Measurements from ENCODE around the gene PHACTR4. TPM values are rescaled to one million over a fixed set of nuclear protein-coding genes. Genes with fewer than 3 reads are reported as not detected.

PHACTR4 gene
- total RNA-seq, 4 donors from 2014 or later = 20.3 to 32.2 (median 27.0) TPM

- Histone ChIP-seq H3K4me1 (no peaks in the 10 kb centered on the region), H3K27me3 (no peaks in the 10 kb centered on the region), H3K4me3 (no peak overlapping the region), H3K36me3 (peaks cover 0 to 100% of the 10 kb centered on the region in 2 donors), H3K9me3 (no peaks in the 10 kb centered on the region), H3K27ac (no peak overlapping the region)
- no peak for ATAC-seq
- no peak for TF ChIP-seq POLR2A (IDR thresholded peaks at IDR 0.05)
- TF ChIP-seq POLR2AphosphoS5 (IDR thresholded peaks at IDR 0.05) = no peak
- TF ChIP-seq, protein P1, sequence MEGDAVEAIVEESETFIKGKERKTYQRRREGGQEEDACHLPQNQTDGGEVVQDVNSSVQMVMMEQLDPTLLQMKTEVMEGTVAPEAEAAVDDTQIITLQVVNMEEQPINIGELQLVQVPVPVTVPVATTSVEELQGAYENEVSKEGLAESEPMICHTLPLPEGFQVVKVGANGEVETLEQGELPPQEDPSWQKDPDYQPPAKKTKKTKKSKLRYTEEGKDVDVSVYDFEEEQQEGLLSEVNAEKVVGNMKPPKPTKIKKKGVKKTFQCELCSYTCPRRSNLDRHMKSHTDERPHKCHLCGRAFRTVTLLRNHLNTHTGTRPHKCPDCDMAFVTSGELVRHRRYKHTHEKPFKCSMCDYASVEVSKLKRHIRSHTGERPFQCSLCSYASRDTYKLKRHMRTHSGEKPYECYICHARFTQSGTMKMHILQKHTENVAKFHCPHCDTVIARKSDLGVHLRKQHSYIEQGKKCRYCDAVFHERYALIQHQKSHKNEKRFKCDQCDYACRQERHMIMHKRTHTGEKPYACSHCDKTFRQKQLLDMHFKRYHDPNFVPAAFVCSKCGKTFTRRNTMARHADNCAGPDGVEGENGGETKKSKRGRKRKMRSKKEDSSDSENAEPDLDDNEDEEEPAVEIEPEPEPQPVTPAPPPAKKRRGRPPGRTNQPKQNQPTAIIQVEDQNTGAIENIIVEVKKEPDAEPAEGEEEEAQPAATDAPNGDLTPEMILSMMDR (IDR thresholded peaks at IDR 0.05) = no peak
- TF ChIP-seq EP300 (IDR thresholded peaks at IDR 0.05) = no peak
- WGBS, 2 donors (ENCODE audit: low coverage in 1 of 2) = 60 to 80% methylated on average over 1 to 3 of the region's 3 CpGs
Measured at GRCh38 chr1:28482138-28482537, 112.6 kb downstream of the PHACTR4 start.

GRCh38 chr1:28482702-28483101, 113.2 kb downstream of the PHACTR4 start:
- Histone ChIP-seq H3K9me3 (no peaks in the 10 kb centered on the region), H3K27me3 (no peaks in the 10 kb centered on the region), H3K36me3 (peaks cover 0 to 97% of the 10 kb centered on the region in 2 donors), H3K4me3 (no peak overlapping the region), H3K4me1 (no peaks in the 10 kb centered on the region), H3K27ac (no peak overlapping the region)
- TF ChIP-seq POLR2AphosphoS5 (IDR thresholded peaks at IDR 0.05) = no peak
- TF ChIP-seq, protein P1 (IDR thresholded peaks at IDR 0.05) = no peak
- TF ChIP-seq POLR2A (IDR thresholded peaks at IDR 0.05) = no peak
- TF ChIP-seq EP300 (IDR thresholded peaks at IDR 0.05) = no peak
- ATAC-seq = no peak
- WGBS, 2 donors (ENCODE audit: low coverage in 1 of 2) = 81% methylated on average over 2 of the region's 2 CpGs; no CpG with 5 or more reads in 1 of the 2 donors

- 92% methylated on average over 1 of the region's 1 CpG; no CpG with 5 or more reads in 1 of the 2 donors for whole genome bisulfite sequencing, 2 donors (ENCODE audit: low coverage in 1 of 2)
- Histone ChIP-seq H3K36me3 (peaks cover 5 to 98% of the 10 kb centered on the region in 2 donors), H3K27me3 (no peaks in the 10 kb centered on the region), H3K27ac (no peak overlapping the region), H3K9me3 (no peaks in the 10 kb centered on the region), H3K4me1 (no peaks in the 10 kb centered on the region), H3K4me3 (no peak overlapping the region)
- TF ChIP-seq POLR2AphosphoS5 (IDR thresholded peaks at IDR 0.05) = no peak
- TF ChIP-seq, protein P1 (IDR thresholded peaks at IDR 0.05) = no peak
- no peak for TF ChIP-seq POLR2A (IDR thresholded peaks at IDR 0.05)
- no peak for TF ChIP-seq EP300 (IDR thresholded peaks at IDR 0.05)
- ATAC-seq = no peak
Measured at GRCh38 chr1:28494737-28495136, 125.2 kb downstream of the PHACTR4 start.

- TF ChIP-seq POLR2AphosphoS5 (IDR thresholded peaks at IDR 0.05) (no peak), EP300 (IDR thresholded peaks at IDR 0.05) (no peak), POLR2A (IDR thresholded peaks at IDR 0.05) (no peak)
- TF ChIP-seq, protein P1 (IDR thresholded peaks at IDR 0.05) = no peak
Measured at GRCh38 chr1:28499553-28499952, 130.0 kb downstream of the PHACTR4 start.

DNA sequence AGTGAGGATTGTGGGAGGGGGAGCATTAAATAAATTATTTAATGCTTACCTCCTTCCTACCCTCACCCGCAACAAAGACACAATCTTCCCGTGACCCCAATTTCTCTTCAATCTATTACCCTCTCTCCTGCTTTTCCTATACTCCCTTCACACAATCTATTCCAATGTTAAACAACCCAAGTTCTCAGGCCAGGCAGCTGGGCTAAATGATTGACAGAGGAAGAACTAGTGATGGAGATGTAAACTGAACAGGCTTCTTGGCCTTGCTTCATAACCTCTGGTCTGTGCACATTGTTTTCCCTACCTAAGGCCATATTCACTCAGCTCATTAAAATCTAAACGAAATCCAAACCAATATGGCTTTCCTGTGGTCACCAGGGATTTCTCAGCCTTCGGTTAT, 132.4 kb downstream of the PHACTR4 start:
- 64 to 75% methylated on average over 4 of the region's 4 CpGs for WGBS, 2 donors (ENCODE audit: low coverage in 1 of 2)
- Histone ChIP-seq H3K4me1 (peaks cover 0 to 13% (median 0%) of the 10 kb centered on the region in 3 donors), H3K4me3 (no peak overlapping the region), H3K27me3 (no peaks in the 10 kb centered on the region), H3K27ac (no peak overlapping the region), H3K9me3 (no peaks in the 10 kb centered on the region), H3K36me3 (peaks cover under 1 to 34% of the 10 kb centered on the region in 2 donors)
- TF ChIP-seq EP300 (IDR thresholded peaks at IDR 0.05) = no peak
- TF ChIP-seq, protein P1 (IDR thresholded peaks at IDR 0.05) = no peak
- TF ChIP-seq POLR2A (IDR thresholded peaks at IDR 0.05) = no peak
- TF ChIP-seq POLR2AphosphoS5 (IDR thresholded peaks at IDR 0.05) = no peak
- no peak for ATAC-seq

More at GRCh38 chr1:28499553-28499952, 130.0 kb downstream of the PHACTR4 start:
- H3K27me3 ChIP-seq = no peaks in the 10 kb centered on the region
- ATAC-seq = no peak
- no peak overlapping the region for H3K4me3 ChIP-seq
- peaks cover 5 to 58% of the 10 kb centered on the region in 2 donors for H3K36me3 ChIP-seq
- 33% methylated on average over 1 of the region's 4 CpGs; no CpG with 5 or more reads in 1 of the 2 donors for WGBS, 2 donors (ENCODE audit: low coverage in 1 of 2)
- no peak overlapping the region for H3K27ac ChIP-seq
- no peaks in the 10 kb centered on the region for H3K4me1 ChIP-seq
- H3K9me3 ChIP-seq = no peaks in the 10 kb centered on the region

Measured in gastroesophageal sphincter (tissue), 4 donors.